ENCODE measurements around the gene SNCAIP.
"Not testable (repeated sequence)": the region's sequence is repeated elsewhere in the genome, so short reads cannot be mapped to it uniquely, and the experiment has no call there.

The SNCAIP gene

DNA sequence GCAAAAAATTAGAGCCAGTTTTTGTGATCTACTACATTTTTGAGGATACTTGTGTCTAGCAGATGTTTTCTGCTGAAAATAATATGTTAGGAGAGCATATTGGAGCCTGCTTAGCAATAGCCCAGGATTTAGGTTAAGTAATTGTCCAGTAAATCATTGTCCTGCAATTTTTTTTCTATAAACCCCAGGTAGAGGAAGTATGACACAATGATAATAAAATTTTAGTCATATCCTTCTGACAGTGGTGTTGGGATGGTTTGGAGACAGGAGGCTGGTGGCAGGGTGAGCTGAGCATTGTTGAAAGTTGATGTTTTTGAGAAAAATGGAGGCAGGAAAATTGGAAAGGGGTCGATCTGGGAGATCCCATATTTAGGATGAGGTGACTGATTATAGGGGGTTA is 3.5 kb downstream of the SNCAIP start:
- no peak for DNase-seq

DNA sequence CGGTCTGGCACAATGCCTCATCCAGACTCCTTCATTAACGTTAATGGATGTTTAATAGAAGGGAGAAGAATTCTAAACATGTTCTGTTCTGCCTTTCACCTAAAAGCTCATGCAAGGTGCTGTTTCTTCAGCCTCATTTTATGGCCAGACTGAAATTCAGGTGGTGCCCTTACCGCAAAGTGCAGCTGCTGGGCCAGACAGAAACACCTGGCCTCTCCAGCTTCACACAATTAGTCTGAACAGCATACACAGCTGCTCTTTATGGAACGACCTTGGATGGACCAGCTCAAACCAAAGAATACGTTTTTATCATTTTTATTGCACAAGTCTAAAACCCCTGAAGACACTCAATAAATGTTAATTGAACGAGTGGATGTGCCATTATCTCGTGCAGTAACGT is 4.6 kb downstream of the SNCAIP start:
- no peak for DNase-seq

DNA sequence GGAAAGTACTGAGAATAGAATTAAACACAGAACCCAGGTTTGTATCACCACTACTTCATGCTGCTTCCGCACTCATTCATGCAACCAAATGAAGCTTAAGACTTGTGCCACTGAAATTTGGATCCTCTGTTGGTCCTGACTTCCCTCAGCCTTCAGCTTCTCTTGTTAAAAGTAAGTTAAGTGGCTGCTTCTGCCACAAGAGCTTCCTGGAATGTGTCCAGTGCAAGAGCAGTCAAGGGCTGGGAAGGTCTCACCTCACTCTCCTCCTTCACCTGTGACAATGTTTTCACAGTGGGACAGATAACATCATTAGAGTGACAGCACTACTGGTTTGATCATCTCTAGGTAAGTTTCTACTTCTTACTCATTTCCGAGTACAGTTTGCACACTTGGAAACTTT is 7.9 kb downstream of the SNCAIP start:
- no peak for DNase-seq

DNA sequence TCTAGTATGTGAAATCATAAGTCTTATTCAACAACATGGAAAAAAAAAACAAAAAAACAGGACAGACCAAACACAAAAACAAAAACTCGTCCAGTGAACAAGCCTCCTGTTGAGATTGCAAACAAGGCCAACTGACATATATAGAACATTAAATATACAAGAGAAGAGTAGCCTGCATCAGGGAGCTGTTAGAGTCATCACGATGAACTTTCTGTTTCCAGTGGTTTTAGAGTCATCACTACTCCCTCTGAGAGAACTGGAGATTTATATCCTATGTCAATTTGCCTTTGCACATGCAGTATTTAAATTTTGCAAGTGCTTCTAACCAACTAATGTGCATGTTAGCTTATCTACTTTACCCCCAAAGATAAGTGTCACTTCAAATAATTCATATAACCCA is 9.9 kb downstream of the SNCAIP start:
- DNase-seq, result no peak

DNA sequence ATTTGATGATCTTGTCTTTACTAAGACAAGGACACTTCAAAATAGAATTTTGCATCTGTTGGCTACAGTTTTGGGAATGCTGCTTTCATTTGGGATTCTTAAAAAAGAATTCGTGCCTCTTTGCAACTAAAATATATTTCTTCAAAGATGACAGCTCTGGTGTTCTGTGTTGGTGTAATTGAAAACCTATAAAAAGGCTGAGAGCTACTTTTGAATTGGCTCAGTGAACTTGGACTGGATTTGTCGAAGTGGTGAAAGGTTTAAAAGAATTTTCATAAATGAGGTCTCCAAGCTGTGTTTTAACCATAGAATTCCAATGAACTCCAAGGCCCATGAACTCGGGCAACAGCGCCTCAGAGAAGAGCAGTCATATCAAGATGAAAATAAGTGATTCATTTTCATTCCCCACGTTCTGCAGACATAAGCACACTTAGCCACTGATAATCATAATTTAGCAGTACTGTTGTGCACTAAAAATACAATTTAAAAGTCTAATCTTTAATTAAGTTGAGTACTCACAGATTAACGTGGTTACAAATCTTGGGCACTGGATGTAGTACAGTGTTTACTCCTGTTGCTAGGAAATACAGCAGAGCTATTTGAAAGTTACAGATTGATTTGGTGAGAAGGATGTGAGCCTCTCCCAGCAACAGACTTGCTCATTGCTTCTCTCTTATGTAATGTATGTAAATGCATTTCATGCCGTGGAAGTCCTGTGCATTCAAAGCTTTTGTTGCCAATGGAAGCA is 10.9 kb downstream of the SNCAIP start:
- no peak for DNase-seq

DNA sequence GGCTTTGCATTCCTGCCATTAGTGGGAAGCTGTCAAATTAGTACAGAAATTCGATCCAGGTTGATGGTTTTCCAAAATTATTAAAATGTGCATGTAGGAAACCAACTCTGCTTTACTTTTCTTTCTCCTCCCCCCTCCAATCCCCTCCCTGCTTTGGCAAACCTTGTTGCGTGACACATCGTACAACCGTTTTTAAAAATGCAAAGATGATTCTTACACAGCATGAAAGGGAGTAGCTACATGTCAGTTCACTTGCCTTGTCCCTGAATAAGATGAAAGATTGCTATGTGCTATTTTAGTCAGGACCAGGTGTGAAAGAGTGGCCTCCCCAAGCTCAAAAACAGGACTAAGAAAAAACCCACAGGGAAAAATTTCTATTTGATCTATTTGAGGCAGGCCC is 11.7 kb downstream of the SNCAIP start:
- DNase-seq, result no peak

DNA sequence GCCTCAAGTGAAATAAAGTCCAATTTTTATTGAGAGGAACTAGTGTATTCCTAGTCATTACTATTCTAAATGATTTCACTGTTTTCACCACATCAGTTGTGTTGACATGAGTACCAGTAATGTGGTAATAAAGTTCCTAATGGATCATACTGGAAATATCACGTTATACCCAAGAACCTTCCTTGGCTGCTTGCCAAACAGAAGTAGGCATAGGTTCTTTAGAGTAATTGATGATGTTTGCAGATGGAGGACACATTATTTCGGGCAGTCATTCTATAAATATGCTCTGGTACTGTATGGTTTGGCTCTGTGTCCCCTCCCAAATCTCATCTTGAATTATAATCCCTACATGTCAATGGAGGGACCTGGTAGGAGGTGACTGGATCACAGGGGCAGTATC is 15.1 kb downstream of the SNCAIP start:
- DNase-seq, result no peak

DNA sequence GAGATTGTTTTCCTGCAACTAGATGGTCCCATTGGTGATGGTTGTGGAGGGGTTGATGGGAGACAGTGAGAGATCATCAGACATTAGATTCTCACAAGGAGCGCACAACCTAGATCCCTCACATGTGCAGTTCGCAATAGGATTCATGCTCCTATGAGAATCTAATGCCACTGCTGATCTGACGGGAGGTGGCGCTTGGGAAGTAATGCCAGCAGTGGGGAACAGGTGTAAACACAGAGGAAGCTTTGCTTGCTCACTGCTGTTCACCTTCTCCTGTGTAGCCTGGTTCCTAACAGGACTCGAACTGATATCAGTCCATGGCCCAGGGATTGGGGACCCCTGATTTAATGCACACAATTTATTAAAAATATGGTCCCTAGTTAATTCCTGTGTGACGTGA is 18.8 kb downstream of the SNCAIP start:
- DNase-seq, result no peak

DNA sequence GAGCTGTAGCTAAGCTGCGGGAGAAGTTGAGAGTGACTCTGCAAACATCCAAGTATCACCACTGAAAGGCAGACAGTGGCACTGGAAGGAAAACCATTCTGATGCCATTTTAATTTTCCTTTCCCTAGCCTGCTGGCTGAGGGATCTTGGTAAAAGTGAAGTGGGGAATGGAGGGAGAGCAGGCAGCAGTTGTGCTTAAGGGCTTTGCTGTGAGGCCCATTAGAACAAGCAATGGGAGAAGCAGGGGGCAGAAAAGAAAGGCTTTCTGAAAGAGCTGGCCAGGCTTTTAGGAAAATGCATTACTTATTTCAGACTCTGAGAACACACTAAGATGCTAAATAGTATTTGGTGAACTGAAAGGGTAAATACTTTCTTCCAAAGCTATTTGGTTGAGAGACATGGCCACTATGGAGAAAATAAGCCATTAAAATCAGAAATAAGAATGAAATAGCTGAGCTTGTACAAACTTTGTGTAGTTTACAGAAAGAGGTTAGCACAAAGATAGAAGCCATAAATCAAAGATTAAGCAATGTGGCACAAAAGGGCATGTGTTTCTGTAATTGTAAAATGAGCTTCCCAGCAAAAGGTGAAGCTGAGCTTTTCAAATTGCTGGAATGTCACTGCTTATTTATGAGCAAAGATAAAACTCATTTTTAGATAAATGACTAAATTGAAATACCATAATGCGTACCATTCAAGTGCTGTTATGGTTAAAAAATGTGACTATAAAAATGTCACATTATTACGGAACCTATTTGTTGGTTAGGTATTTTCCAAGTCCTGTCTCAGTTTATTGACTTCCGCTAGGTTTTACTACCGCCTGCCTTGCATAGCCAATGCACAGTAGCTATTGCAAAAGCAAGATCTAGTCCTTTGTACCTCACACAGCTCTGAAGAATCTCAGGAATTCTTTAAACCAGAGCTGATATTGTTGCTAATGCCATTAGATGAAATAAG is 20.8 kb downstream of the SNCAIP start:
- DNase-seq, result no peak

DNA sequence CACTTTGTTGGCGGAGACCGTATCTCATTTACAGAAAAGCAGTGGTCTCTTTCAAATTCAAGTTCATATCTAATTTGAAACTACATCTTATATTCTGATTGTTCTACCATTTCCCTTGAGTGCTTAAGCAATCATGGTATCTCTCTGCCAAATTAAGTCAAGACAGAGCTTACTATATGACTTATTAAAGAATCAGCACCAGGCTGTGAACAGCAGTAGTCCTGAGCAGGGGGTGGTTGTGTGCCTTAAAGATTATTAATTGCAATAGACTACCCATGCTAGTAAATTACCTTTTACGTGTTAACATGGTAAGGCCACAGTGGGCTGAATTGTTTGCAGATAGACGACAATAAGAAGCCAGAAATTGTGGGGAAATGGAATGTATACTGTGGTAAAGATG is 21.5 kb downstream of the SNCAIP start:
- DNase-seq, result no peak

DNA sequence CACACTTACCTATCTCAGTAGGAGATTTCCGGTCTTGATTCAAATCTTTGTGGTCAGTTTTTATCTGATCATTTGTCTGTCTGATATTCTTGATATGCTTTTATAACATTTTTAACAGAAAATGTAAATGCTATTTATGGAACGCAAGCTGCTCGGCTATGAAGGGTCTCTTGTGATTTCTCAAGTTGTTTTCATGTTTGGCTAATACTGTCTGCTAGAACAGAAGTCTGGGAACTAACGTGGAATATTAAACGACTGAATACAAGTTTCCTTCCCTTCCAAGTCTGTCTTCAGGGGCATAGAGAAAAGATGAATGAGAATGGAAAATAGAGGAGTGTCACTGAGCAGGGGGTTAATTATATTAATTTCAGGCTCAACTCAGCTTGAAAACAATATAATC is 27.6 kb downstream of the SNCAIP start:
- no peak for DNase-seq

DNA sequence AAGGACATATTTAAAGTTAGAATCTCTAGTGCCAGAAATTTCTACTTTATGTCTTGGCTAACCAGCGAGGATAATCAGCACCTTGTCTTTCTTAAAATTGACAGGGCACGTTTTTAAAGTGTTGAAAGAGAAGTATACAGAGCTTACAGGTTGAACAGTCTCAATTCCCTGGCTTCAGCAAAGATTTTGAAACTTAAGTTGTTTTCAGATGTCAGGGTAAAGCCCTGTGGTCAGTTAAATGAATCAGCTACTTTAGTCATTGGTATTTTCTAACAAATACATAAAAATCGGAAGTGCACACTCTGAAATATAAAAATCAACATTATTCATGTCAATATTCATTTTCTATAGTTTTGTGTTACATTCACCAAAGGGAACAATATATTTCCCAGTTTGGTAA is 29.1 kb downstream of the SNCAIP start:
- no peak for DNase-seq

DNA sequence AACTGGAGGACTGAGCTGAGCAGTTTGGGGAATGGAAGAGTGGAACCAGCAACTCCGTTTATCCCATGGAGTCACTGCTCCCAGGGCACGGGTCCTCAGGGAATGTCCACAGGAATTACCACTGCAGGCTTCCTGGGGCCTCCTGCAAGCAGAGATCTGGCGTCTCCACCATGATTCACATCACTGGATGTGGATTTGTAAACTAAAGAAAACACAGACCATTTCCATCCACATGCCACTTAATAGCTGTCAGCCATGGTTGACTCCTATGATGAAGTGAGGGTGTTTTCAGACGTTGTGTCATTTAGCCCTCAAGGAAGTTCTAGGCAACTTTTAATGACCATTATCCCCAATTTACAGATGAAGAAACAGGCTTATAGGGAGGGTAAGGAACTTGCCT is 30.2 kb downstream of the SNCAIP start:
- no peak for DNase-seq

DNA sequence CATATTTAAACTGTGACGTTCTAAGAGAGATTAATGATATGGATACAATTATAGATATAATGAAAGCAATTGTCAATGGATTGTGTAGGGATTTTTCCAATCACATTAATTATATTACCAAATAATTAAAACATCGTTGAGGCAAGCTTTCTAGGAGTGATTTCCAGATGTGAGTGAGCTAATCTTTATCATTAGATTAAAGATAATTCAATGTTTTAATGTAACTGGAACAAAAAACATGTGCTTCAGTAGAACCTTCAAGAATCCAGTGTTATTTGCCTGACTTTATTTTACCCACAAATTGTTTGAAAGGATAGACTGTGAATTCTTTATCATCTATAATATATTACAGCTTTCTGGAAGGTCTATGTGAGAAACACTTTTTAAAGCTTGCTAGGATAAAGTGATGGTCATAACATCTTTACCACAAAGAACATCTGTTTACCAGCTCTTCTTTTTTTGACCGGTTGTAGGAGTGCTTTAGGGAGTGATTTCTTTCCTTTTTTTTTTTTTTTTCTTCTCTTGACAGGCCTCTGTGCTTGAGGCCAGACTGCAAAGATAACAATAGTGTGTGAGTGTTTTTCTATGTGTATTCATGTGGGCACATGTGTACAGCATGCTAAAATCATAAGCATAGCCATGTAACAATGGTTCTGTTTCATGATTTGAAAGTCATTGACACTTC is 35.0 kb downstream of the SNCAIP start:
- no peak for DNase-seq

DNA sequence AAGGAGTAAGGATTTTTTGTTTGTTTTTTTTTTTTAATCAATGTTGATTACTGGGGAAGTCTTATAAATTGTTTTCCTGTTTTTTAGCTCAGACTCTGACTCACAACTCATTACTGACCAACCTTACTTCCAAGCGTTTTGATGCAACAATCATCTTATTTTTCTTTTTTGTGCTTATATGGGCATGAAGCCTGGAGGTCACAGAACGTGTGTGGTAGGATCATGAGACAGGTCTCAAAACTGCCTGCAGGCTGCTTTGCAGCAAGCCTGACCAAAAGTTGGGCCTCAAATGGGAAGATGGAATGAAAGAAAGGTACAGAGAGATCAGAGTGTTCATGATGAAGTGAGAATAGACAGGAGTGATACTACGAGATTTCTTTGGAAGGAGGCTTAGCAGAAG is 38.5 kb downstream of the SNCAIP start:
- DNase-seq, result no peak

DNA sequence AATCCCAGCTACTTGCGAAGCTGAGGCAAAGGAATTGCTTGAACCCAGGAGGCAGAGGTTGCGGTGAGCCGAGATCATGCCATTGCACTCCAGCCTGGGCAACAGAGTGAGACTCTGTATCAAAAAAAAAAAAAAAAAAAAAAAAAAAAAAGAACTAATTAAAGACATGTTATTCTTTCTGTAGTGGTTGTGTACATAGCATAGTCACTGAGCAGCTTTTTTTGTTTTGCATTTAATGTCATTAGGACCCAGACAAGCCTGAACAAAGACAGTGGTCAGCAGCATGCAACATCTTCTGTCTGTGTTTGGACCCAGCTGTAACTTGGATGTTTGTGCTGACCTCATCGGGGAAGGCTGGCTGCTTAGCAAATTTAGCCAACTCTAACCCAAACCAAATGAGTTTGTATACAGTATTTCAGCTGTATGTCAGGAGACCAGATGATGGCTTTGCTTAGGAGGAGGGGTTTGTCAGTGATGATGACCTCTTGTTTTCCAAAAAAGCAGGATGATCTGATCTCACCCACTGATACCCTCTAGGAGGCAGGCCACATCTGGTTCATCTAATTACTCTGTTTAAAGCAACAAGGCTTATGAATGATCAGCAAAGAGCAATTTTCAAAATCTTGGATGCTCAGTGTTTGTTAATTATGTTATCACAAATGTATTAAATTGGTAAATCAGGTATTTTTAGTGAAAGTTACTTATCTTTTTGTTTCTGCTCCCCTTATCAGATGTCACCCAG is 39.5 kb downstream of the SNCAIP start:
- DNase-seq, result no peak

DNA sequence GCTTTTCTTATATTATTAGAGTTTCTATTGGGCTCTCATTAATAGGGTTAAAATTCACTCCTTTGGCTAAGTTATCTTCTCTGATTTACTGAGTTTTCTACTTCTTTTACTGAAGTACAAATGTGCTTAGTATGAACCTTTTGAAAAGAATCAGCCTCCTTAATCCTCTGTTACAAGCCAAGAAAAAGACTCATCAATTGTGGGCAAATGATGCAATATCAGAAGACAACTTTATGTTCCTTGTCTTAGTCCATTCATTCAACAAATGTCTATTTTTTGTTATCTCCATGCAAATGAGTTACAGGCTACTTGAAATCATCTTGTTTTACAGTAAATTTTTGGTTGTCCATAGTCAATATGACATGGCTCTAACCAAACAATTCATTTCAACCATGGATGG is 40.3 kb downstream of the SNCAIP start:
- no peak for DNase-seq

DNA sequence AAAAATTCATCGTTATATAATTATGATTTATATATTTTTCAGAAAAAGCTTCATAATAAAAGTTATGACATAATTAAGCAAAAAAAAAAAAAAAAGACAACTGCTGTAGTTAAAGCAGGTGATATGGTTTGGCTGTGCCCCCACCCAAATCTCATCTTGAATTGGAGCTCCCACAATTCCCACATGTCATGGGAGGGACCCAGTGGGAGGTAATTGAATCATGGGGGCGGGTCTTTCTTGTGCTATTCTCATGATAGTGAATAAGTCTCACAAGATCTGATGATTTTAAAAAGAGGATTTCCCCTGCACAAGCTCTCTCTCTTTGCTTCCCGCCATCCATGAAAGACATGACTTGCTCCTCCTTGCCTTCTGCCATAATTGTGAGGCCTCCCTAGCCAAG is 41.3 kb downstream of the SNCAIP start:
- not testable (repeated sequence) for DNase-seq

DNA sequence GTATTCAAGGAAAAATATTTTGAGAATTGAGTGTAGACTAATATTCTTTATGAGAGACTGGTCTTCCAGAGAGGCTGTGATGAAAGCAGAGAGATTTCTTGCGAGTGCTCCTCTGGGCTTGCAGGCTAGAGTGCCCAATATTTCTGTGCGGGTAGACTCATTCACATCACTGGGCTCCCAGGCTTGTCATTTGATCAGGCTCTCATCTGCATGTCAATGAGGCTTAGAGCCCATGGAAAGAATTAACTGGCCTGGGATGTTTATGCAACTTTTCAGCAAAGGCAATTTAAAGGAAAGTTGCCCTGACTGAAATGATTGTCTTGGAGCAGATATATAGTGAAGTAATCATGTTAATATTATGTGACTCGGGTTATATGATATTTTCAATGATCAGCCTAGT is 42.3 kb downstream of the SNCAIP start:
- no peak for DNase-seq

DNA sequence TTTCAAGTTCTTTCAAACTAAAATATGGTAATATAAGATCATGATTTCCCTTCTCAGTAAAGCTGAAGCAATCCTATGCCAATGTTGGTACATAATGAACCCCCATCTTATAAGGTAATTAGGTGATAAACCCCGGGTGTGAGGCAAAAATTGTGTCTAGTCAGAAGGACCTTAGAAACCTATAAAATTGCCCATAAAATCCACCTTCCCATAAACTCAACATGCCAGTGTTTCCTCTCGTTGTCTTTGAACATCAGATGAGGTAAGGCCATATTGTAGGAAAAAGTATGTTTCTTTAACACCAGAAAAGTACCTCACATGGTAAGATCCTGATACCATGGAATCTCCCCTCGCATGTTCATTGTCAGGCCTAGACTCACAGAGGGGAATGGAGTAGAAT is 43.3 kb downstream of the SNCAIP start:
- no peak for DNase-seq

DNA sequence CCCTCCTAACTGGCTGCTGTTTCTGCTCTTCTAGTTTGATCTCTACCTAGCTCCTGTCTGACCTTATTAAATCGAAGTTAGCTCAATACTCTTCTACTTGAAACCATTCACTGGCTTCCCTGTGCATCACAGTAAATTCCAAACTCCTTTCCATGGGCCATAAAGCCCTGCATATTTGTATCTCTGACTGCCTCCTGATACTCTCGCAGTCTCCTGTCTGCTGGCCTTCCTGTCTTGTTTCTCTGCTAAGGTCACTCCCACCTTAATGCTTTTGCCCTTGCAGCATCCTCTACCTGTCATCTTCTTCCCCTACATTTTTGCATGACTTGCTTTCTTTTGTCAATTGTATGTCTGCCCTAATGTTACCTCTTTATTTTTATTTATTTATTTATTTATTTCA is 44.8 kb downstream of the SNCAIP start:
- DNase-seq, result no peak

DNA sequence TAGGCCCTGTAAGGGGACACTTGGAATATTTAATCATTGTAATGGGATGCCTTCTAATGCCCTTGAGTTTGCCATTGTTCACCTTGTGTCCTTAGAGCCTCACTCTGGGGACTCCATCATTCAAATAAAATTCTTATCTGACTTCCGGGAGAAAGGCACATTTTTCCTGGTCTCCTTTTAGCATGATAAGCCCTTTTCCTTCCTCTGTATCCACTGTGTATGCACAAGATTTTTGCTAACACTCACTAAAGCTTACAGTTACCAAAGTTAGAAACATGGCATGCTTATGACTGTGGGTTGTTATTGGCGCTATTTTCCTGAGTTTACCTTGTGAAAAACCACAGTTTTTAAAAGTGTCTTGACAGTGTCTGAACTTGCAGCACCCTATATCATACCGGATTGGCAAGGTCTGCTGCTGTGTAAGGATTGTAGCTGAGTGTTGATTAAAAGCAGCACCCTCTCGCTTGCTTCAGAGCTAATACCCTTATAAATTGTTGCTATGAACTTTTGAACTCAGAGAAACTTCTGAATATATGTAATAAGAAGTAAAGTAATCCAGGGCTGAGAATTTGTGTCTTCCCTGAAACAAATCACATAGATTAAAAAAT is 46.4 kb downstream of the SNCAIP start:
- DNase-seq, result no peak

DNA sequence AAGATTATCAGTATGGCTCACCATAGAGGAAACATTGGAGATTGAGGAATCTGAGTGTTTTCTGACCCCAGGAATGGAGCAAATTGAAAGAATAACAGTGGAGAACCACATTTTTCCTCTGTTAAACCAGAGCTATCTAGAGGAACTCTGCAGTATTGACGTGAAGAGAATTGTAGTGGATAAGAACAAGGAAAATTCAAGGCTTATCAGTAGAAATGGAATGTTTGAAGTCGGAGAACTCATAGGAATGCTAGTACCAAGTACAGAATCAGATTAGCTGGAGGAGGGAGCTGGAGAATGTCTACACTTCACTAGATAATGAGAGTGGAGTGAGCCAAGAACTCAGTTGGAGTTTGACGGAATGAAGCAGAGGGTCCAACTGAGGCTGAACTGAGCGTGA is 50.3 kb downstream of the SNCAIP start:
- no peak for DNase-seq

All from stimulated activated CD4-positive, alpha-beta T cell treated with anti-CD3 and anti-CD28 coated beads, Interleukin-4, amount 100 ng/mL, for 24 hours (primary cell).